VCaP (cell line): ENCODE data around the gene EMP3.

Source experiments
- H3K27ac ChIP-seq: fragments of 450-650 bp; 2 replicates; pipeline ENCODE4 v1.5.1; 2017
- TF ChIP-seq, protein P1 (sequence below): fragments of 450-650 bp; conservative IDR thresholded peaks from 2 replicates; pipeline ENCODE4 v1.5.1; 2017; ENCODE audit warnings: mild to moderate bottlenecking, moderate library complexity

EMP3 gene

DNA sequence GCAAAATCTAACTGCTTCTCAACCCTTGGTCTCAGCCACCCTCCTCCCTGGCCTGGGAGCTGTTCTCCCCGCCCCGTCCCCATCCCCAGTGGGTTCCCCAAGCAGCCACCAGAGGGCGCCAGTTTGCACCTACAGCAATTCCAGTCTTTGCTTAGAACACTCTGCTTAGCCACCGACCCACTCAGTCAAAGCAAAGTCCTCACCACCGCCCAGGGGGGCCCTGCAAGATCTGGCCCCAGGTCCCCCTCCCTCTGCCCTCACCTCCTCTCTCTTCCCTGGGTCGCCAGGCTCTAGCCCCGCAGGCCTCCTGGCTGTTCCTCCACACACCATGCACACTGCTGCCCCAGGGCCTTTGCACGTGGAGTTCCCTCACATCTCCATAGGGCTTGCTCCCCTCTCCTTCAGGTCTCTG, 26.0 kb downstream of the EMP3 start:
- H3K27ac ChIP-seq = no peak overlapping the region
- TF ChIP-seq, protein P1, sequence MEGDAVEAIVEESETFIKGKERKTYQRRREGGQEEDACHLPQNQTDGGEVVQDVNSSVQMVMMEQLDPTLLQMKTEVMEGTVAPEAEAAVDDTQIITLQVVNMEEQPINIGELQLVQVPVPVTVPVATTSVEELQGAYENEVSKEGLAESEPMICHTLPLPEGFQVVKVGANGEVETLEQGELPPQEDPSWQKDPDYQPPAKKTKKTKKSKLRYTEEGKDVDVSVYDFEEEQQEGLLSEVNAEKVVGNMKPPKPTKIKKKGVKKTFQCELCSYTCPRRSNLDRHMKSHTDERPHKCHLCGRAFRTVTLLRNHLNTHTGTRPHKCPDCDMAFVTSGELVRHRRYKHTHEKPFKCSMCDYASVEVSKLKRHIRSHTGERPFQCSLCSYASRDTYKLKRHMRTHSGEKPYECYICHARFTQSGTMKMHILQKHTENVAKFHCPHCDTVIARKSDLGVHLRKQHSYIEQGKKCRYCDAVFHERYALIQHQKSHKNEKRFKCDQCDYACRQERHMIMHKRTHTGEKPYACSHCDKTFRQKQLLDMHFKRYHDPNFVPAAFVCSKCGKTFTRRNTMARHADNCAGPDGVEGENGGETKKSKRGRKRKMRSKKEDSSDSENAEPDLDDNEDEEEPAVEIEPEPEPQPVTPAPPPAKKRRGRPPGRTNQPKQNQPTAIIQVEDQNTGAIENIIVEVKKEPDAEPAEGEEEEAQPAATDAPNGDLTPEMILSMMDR = peak; percentile 82

DNA sequence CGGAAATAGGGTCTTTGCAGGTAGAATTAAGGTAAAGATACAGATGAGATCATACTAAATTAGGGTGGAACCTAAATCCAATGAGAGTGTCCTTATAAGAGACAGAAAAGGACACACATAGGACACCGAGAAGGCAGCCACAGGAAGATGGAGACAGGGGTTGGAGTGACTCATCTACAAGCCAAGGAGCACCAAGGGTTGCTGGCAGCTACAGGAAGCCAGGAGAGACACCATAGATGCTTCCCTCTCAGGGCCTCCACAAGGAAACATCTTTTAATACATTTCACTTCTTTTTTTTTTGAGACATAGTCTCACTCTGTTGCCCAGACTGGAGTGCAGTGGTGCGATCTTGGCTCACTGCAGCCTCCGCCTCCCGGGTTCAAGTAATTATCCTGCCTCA, 28.3 kb downstream of the EMP3 start:
- H3K27ac ChIP-seq = no peak overlapping the region
- TF ChIP-seq, protein P1 = no peak

- no peak overlapping the region for H3K27ac ChIP-seq
These were observed 29.1 kb downstream of the EMP3 start for GRCh38 chr19:48354332-48354992.

GRCh38 chr19:48355365-48355954, 30.1 kb downstream of the EMP3 start:
- no peak overlapping the region for H3K27ac ChIP-seq
- TF ChIP-seq, protein P1 = no peak

More at GRCh38 chr19:48354332-48354992, 29.1 kb downstream of the EMP3 start:
- TF ChIP-seq, protein P1 = no peak

GRCh38 chr19:48359123-48359522, 33.8 kb downstream of the EMP3 start:
- H3K27ac ChIP-seq = no peak overlapping the region
- TF ChIP-seq, protein P1 = no peak

DNA sequence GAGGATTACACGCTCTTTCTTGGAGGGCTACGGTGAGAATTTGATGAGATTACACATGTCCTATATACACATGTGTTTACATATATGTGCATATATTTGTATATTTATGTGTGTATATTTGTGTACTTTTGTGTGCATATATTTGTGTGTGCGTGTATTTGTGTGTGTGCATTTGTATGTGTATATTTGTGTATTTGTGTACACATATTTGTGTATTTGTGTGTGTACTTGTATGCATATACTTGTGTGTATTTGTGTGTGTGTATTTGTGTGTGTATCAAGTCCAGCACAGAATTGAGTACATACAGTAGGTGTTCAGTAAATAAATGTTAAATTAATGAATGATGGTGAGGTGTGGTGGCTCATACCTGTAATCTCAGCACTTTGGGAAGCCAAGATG, 36.6 kb downstream of the EMP3 start:
- TF ChIP-seq, protein P1 = no peak
- H3K27ac ChIP-seq = peak overlapping the region; percentile 94; the same call in 1 of the 2 replicates

DNA sequence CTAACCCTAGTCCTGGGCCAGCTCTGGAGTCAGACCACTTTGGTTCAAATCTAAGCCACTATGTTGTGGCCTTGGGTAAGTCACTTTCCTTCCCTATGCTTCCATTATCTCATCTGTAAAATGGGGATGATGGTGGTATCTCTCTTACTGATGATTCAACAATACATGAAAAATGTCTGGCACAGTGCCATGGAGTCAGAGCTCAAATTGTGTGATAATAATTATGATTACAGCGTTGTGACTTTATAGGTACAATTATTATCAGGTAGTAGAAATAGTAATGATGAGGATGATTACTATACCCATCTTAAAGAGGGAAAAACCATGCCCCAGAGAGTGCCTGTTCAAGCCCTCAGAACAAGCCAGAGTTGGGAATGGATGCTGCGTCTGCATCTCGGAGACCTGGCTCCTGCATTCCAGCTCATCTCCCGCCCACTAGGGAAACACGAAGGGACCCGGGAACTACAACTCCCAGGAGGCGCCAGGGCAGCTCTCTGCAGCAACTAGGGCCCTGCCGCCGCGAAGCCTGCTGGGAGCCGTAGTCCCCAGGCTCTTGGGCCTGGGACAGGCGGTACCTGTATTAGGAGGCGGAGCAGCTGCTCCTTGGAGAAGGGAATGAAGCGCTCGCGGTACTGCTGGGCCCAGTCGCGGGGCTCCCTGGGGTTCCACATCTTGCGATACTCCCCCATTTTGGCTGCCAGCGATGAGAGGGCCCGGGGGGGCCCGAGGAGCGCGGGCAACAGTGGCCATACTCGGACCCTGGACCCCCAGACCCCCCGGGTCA, 37.6 kb downstream of the EMP3 start:
- H3K27ac ChIP-seq = peak overlapping the region; percentile 94
- TF ChIP-seq, protein P1 = no peak
